HFFc6 (cell line): ENCODE results near the gene PKD2L1. TPM values are rescaled to one million over a fixed set of nuclear protein-coding genes. Genes with fewer than 3 reads are reported as not detected.
"Not testable (repeated sequence)": the region's sequence is repeated elsewhere in the genome, so short reads cannot be mapped to it uniquely, and the experiment has no call there.

Experiments
- DNase-seq: peaks from one replicate; pipeline ENCODE4 v3.0.0-alpha.2; 2018
- H3K27ac Mint-ChIP-seq: 2 replicates; pipeline ENCODE4 v1.8.0; 2020; ENCODE audit warnings: mild to moderate bottlenecking, mixed read lengths
- H3K27me3 Mint-ChIP-seq: 2 replicates; pipeline ENCODE4 v1.8.0; 2021; ENCODE audit warnings: mild to moderate bottlenecking, moderate library complexity, mixed read lengths; ENCODE audit not compliant: insufficient read depth
- H3K36me3 Mint-ChIP-seq: 2 replicates; pipeline ENCODE4 v1.8.0; 2021; ENCODE audit warnings: low read depth, mixed read lengths
- H3K4me1 Mint-ChIP-seq: 2 replicates; pipeline ENCODE4 v1.8.0; 2020; ENCODE audit warnings: low read depth, mixed read lengths
- H3K4me3 Mint-ChIP-seq: 2 replicates; pipeline ENCODE4 v1.8.0; 2020; ENCODE audit warnings: mild to moderate bottlenecking, moderate library complexity, mixed read lengths
- H3K9me3 Mint-ChIP-seq: 2 replicates; pipeline ENCODE4 v1.8.0; 2020; ENCODE audit warnings: mild to moderate bottlenecking, mixed read lengths
- CTCF ChIP-seq: fragments of 200-600 bp; sonication (generic); IDR thresholded peaks from 2 replicates; pipeline ENCODE4 v1.5.0; 2021; ENCODE audit warnings: antibody characterized with exemption, mild to moderate bottlenecking
- long read RNA-seq: library from polyadenylated mRNA; unstranded; transcript quantifications from one replicate; pipeline ENCODE4 v2.0.0, GENCODE V29; 2019
- total RNA-seq, 6 experiments: library from RNA; stranded (reverse); fragmentation: NEBNext Ultra II Directional; extraction: Animal tissue kit (Norgen Biotek cat#: 25700); gene quantifications; 2 replicates in 1 of 6; 3 replicates in 5 of 6; pipeline ENCODE4 v1.2.3, GENCODE V29; 2021

PKD2L1 gene
- not detected for total RNA-seq
- long read RNA-seq: 0 reads

DNA sequence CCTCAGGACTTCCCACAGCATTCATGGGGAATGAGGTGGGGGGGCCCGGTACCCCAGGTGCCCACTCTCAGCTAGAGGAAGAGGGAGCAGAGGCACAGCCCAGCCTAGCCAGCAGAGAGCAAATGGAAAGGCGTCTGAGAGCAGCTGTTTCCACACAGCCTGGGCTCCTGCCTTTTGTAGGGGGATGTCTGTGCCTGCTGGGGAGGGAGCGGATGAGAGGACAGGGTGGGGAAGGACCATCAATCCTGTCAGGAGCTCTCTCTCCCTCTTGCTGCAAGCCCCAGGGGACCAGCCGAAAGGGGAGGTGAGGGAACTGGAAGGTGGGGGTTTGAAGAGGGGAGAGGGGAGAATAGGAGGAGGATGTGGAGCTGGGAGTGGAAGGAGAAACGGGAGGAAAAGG lies at the start of gene PKD2L1:
TSS of gene PKD2L1 (minus strand) at position 150 of the 400 bp plus-strand sequence. CDS start at position 25, 125 bp downstream.
- Mint-ChIP-seq H3K36me3 (no peaks in the 10 kb centered on the region), H3K27me3 (peaks cover 49% of the 10 kb centered on the region), H3K9me3 (no peaks in the 10 kb centered on the region), H3K4me3 (no peak within 1 kb of the TSS), H3K4me1 (no peaks in the 10 kb centered on the region), H3K27ac (no peak within 1 kb of the TSS)
- DNase-seq: no peak
- no peak for TF ChIP-seq CTCF

- no peak for TF ChIP-seq CTCF
- Mint-ChIP-seq H3K27ac (no peak overlapping the region), H3K9me3 (no peaks in the 10 kb centered on the region), H3K4me3 (no peak overlapping the region), H3K27me3 (peaks cover 2% of the 10 kb centered on the region), H3K36me3 (peaks cover 6% of the 10 kb centered on the region; the same call in 1 of the 2 replicates), H3K4me1 (no peaks in the 10 kb centered on the region)
- DNase-seq: no peak
Observed at GRCh38 chr10:100377830-100378229, 47.8 kb upstream of the PKD2L1 start.

GRCh38 chr10:100376656-100377055 lies 46.6 kb upstream of the PKD2L1 start:
- H3K4me1 Mint-ChIP-seq, H3K36me3 Mint-ChIP-seq, H3K27ac Mint-ChIP-seq, H3K4me3 Mint-ChIP-seq, H3K9me3 Mint-ChIP-seq, H3K27me3 Mint-ChIP-seq, DNase-seq: not testable (repeated sequence)

- not testable (repeated sequence) for H3K27me3 Mint-ChIP-seq, H3K27ac Mint-ChIP-seq, H3K9me3 Mint-ChIP-seq
Observed at GRCh38 chr10:100374677-100375353, 44.8 kb upstream of the PKD2L1 start.

GRCh38 chr10:100374200-100374655 lies 44.2 kb upstream of the PKD2L1 start:
- H3K9me3 Mint-ChIP-seq: no peaks in the 10 kb centered on the region
- H3K27ac Mint-ChIP-seq: no peak overlapping the region
- no peaks in the 10 kb centered on the region for H3K36me3 Mint-ChIP-seq
- TF ChIP-seq CTCF: no peak
- no peak overlapping the region for H3K4me3 Mint-ChIP-seq
- H3K4me1 Mint-ChIP-seq: peaks cover 17% of the 10 kb centered on the region
- no peak for DNase-seq
- no peaks in the 10 kb centered on the region for H3K27me3 Mint-ChIP-seq

More at GRCh38 chr10:100374677-100375353, 44.8 kb upstream of the PKD2L1 start:
- H3K4me3 Mint-ChIP-seq, H3K36me3 Mint-ChIP-seq, DNase-seq: not testable (repeated sequence)
- H3K4me1 Mint-ChIP-seq: peaks cover 17% of the 10 kb centered on the region

DNA sequence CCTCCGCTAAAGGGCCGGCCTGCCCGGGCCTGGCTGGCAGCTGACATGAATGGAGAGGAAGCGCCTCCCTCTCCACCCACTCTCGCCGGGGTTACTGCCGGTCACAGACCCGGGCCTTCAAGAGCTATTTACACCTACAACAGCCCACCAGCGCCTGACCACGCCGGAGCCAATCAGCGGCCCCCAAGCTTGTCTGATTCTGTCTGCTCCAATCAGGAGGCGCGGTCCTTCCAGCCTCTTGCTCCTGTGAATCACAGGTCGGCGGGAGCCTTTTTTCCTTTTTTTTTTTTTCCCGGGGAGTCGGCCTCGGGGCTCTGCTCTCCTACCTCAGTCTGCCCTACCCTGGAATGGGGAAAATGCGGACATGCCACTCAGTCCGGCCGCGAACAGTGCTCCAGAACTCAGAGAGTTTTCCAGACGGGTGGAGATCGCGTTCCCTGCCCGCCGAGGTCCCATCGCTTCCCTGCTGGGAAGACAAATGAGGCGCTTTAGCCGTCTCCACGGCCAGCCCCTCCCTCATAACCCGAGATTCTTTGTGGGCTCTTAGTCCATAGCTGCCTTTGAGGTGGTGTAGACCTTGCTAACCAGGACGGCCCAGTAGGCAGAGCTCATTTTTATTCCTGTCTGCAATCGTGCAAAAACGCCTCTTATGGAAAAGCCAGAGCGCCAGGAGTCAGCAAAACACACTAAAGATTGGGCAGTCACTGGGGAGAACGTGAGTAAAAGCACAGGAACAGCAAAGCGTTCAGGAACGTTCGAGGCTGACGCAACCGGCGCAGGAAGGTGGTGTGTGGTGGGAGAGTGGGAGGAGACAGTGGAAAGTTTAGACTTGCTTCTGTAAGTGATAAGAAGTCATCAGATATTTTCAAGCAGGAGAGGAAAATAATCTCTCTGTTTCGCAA lies 43.5 kb upstream of the PKD2L1 start:
- peaks cover 17% of the 10 kb centered on the region for H3K4me1 Mint-ChIP-seq
- DNase-seq: peak; percentile 99
- TF ChIP-seq CTCF: no peak
- H3K27me3 Mint-ChIP-seq: no peaks in the 10 kb centered on the region
- H3K36me3 Mint-ChIP-seq: no peaks in the 10 kb centered on the region
- no peak overlapping the region for H3K27ac Mint-ChIP-seq
- no peak overlapping the region for H3K4me3 Mint-ChIP-seq
- no peaks in the 10 kb centered on the region for H3K9me3 Mint-ChIP-seq
